Dedifferentiated amniotic fluid mesenchymal stem cell (primary cell): ENCODE data around the gene SNAPC2.

Source experiments
- DNase-seq: peaks from one replicate; pipeline ENCODE4 v3.0.0-alpha.2; 2016; ENCODE audit errors: extremely low spot score

SNAPC2 gene

DNA sequence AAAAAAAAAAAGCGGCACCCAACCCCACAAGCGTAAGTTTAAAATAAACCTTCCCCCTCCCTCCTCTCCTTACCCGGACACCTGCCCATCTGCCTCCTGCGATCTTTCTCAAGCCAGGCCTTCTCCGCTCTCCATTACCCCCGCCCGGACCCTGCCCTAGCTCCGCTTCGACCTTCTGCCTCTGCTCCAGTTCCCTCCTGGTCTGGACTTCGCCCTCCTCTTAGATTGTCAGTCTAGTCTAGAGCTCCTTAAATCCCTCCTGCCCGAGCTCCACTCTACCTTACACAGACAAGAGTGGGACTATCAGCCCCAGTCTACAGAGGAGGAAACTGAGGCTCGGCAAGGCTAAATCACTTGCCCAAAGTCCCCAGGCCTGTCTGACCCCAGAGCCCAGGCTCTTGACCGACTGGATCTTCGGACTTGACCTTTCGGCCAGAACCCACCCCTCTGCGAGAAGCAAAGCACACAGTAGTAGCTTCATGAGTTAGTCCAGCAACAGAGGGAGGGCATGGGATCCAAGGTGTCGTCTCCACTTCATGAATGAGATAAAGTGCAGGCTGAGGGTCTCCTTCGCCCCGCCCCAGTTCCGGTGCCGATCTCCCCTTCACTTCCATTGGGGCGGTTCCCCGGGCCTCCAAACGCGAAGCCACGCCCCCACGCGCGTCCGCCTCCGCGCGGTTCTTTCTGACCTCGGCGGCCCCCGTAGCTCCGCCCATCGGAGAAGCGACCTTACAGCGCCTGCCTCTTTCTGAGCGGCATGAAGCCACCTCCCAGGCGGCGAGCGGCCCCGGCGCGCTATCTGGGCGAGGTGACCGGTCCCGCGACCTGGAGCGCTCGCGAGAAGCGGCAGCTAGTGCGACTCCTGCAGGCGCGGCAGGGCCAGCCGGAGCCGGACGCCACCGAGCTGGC is at the start of gene SNAPC2:
TSS of gene SNAPC2 (plus strand) at position 729 of the 909 bp plus-strand sequence. CDS start at position 758, 29 bp downstream.
- peak; percentile 65 for DNase-seq

- DNase-seq: no peak
Observed at GRCh38 chr19:7870571-7871436, 49.3 kb upstream of the SNAPC2 start.

- peak; percentile 84 for DNase-seq
Observed at GRCh38 chr19:7871437-7872305, 48.5 kb upstream of the SNAPC2 start.

- DNase-seq: no peak
Observed at GRCh38 chr19:7872306-7873204, 47.6 kb upstream of the SNAPC2 start.

DNA sequence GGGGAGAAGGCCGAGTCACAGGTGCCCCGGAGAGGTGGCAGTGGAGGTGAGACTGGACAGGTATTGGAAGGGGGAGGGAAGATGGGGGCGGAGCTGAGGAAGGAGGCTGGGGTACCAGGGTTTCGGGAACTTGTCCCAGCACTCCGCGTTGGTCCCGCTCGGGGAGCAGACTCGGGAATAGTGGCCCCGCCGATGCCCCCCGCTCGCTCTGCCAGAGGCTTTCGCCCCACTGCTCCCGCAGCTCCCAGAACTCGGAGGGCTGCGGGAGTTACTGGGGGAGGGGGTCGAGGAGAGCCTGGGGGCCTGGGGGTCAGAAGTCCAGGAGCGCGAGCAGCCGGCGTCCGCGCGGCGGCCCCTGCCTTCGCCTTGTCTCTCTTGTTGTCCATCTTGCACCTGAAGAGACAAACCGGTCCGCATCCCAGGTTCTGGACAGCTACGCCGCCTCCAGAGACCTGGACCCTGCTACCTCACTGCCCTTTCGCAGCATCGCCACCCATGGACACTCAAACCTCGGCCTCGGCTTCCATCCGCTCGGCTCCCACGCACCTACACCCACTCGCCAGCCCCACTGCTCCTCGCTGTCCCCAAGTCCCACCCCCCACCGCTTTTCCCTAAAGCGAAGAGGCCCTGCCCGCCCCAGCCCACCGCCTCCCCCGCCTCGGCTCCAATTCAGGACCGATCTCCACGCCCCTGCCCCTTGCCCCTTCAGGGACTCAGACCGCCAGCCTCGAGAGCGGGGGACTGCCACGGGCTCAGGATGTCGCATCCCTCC is 46.6 kb upstream of the SNAPC2 start:
- DNase-seq: no peak

DNA sequence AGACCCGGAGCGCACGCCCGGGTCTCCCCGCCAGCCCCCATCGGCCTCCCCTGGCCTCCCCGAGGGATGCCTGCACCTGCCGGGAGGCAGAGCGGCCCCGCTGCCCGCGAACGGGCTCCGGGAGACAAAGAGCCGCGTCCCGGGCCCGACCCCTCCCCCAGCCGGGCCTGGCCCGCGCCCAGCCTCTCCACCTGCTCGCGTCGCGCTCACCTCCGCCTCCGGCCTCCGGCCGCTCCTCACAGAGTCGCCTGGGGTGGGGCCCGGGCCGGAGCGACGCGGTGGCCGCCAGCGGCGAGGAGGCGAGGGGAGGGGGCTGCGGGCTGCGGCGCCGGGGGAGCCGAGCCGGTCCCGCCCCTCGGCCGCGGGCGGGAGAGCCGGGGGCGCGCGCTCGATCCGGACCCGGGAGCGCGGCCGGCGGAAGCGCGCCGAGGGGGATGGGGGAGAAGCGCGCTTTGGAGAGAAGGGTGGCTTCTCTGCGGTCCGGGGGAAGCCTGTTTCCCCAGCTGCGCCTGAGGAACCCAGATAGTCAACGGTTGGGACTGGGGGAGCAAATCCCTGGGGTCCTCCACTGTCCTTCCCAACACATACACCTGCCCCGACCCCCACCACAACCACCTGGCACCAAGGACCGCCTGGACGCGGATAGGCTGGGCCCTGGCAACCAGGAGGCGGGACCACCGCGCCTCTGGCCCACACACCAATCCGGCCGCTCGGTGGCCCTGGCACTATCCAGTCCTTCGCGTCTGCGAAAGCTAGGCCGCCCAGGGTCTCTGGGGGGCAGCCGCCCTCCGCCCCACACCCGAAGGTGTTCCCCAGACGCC is 45.9 kb upstream of the SNAPC2 start, which contains the start of gene PRR36:
TSS of gene PRR36 (minus strand) at position 315 of the 821 bp plus-strand sequence. CDS start 701 bp downstream, outside the sequence.
- no peak for DNase-seq

- DNase-seq: no peak
Observed at GRCh38 chr19:7874897-7875273, 45.3 kb upstream of the SNAPC2 start.

- DNase-seq: no peak
Observed at GRCh38 chr19:7877249-7877836, 42.8 kb upstream of the SNAPC2 start.

DNA sequence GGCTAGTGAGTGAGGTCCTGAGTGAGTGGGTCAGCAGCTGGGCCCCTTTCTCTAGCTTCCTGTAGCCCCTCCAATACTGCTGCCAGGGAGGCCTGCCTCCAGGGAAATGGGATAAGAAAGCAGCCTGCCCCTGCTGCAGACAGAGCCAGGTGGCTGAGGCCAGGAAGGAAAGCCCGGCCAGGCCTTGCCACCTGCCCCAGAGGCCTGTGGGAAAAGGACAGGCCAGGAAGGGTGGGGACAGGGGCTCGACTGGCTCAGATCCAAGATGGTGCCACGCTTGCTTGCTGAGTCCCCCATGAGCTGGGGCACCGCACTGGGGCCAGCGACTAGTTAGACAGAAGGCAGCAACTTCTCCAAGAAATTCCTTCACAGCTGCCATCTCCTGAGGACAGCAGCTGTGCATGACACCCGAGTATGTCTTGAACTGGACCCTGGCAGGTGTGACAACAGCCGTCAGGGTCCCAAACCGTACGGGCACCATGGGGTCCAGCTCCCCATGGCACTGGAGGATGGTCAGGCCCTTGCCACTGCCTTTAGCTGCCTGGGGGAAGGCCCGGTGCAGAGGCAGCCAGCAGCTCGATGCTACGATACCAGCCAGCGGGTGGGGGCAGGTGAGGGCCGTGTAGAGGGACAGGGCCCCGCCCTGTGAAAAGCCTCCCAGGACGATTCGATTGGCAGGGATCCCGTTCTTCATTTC is 40.9 kb upstream of the SNAPC2 start:
- DNase-seq: no peak

- no peak for DNase-seq
Observed at GRCh38 chr19:7879836-7880235, 40.3 kb upstream of the SNAPC2 start.

- DNase-seq: no peak
Observed at GRCh38 chr19:7881910-7882309, 38.2 kb upstream of the SNAPC2 start.

DNA sequence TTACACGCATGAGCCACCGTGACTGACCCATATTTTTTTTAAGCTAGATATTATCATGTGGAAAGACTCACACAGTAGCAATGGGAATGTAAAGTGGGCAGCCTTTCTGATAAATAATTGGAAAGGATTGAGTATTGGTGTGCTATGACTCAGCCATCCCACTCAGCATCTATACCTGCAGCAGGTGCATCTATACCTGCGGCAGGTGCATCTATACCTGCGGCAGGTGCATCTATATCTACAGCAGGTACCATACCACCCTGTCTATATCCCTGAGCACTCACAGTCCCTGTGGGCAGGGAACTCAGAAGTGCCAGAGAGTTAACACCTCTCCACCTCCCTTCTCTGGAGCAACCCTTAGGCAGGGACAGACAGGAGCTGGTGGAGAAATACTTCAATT is 37.0 kb upstream of the SNAPC2 start:
- no peak for DNase-seq

GRCh38 chr19:7883796-7884570 is 36.2 kb upstream of the SNAPC2 start:
- DNase-seq: no peak

GRCh38 chr19:7885818-7886217 is 34.3 kb upstream of the SNAPC2 start:
- no peak for DNase-seq

- no peak for DNase-seq
Observed at GRCh38 chr19:7887408-7888144, 32.6 kb upstream of the SNAPC2 start.

DNA sequence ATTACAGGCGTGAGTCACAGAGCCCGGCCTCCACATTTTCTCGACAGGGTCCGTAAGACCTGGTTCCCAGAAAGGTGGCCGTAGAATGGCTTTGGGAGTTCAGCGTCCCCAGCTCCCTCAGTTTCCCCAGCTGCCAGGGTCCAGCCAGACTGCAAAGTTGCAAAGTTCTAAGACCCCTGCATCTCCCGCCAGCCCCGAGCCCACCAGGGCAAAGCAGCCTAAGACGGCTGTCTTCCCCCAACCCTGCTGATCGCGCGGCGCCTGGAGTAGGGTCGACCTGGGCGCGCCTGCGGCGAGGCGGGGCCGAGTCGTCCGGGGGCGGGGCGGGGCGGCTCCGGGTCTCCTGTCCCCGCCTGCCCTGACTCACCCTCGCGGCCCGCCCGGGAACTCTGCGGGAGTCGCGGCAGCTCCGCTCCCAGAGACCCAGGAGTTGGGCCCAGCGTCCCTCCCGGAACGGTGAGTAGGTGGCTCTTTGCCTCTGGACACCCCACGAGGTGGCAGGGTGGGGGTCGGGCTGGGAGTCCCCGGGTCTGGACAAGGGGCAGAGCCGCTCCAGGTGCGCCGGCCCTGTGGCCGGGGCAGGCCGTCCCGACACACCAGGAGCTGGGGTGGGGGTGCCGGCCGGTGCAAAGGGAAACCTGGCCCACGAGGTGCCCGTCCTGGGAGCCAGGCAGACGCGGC is 31.9 kb upstream of the SNAPC2 start, which contains the start of gene LRRC8E:
TSS of gene LRRC8E (plus strand) at position 366 of the 681 bp plus-strand sequence. CDS start 7,094 bp downstream, outside the sequence.
- DNase-seq: peak; percentile 28
